Vagina (tissue), 2 donors: Measurements from ENCODE around the gene FBXW4. TPM values are rescaled to one million over a fixed set of nuclear protein-coding genes. Genes with fewer than 3 reads are reported as not detected.

Experiments
- DNase-seq, 2 donors: peaks; one replicate each; pipeline ENCODE4 v3.0.0-alpha.2; 2017; ENCODE audit errors: extremely low spot score in 2 of 2
- H3K27ac ChIP-seq: fragments of 200-600 bp; sonication (generic); one replicate; pipeline ENCODE4 v1.5.1; 2019
- H3K27me3 ChIP-seq: fragments of 200-600 bp; sonication (generic); one replicate; pipeline ENCODE4 v1.5.1; 2019
- H3K36me3 ChIP-seq, 2 donors: fragments of 200-600 bp; sonication (generic); one replicate each; pipeline ENCODE4 v1.5.1; 2017 to 2019
- H3K4me1 ChIP-seq: fragments of 200-600 bp; sonication (generic); one replicate; pipeline ENCODE4 v1.5.1; 2019
- H3K4me3 ChIP-seq, 2 donors: fragments of 200-600 bp; sonication (generic); 1 replicate in 1 of 2; 2 replicates in 1 of 2; pipeline ENCODE4 v1.5.1; 2016 to 2019
- H3K9me3 ChIP-seq: fragments of 200-600 bp; sonication (generic); one replicate; pipeline ENCODE4 v1.5.1; 2019
- CTCF ChIP-seq, 3 experiments: fragments of 450-650 bp in 2 of 3; fragments of 200-600 bp in 1 of 3; sonication (generic) in 1 of 3; IDR thresholded peaks; one replicate each; pipeline ENCODE4 v1.5.1; 2017 to 2019; ENCODE audit warnings: antibody characterized with exemption in 3 of 3, mild to moderate bottlenecking in 2 of 3, moderate library complexity in 2 of 3
- POLR2A ChIP-seq, 2 donors: fragments of 450-650 bp; IDR thresholded peaks; one replicate each; pipeline ENCODE4 v1.6.1; 2017; ENCODE audit warnings: antibody characterized with exemption in 2 of 2, mild to moderate bottlenecking in 2 of 2, moderate library complexity in 2 of 2
- POLR2AphosphoS5 ChIP-seq, 2 donors: sonication (generic); formaldehyde crosslinking; IDR thresholded peaks; one replicate each; pipeline ENCODE4 v1.9.0; 2017; ENCODE audit warnings: antibody characterized with exemption in 2 of 2, mild to moderate bottlenecking in 2 of 2, low read depth in 1 of 2; ENCODE audit not compliant: insufficient read depth in 1 of 2
- intact Hi-C: fragments of 100-400 bp; cut with DNase I; formaldehyde crosslinking; loops from one replicate; pipeline ENCODE4 v1.15.1; 2023
- total RNA-seq: library from RNA; depleted of rRNA; stranded (reverse); fragments of >200 nt; gene quantifications from one replicate; pipeline ENCODE4 v1.2.3, GENCODE V29; 2016

Gene FBXW4
- total RNA-seq, 1 donor from 2014 or later = 49.6 TPM

GRCh38 chr10:101690461-101690860, 4.5 kb downstream of the FBXW4 start:
- Histone ChIP-seq H3K27ac (no peak overlapping the region), H3K36me3 (no peaks in the 10 kb centered on the region), H3K4me3 (no peak overlapping the region), H3K9me3 (no peaks in the 10 kb centered on the region), H3K4me1 (peaks cover 49% of the 10 kb centered on the region), H3K27me3 (no peaks in the 10 kb centered on the region)
- DNase-seq = no peak
- TF ChIP-seq POLR2A (IDR thresholded peaks at IDR 0.05) (no peak), POLR2AphosphoS5 (IDR thresholded peaks at IDR 0.05; ENCODE audit: insufficient read depth in 1 of 2, low read depth in 1 of 2) (no peak), CTCF (IDR thresholded peaks at IDR 0.05) (no peak)
- intact Hi-C loops = no loop called here

- TF ChIP-seq POLR2AphosphoS5 (IDR thresholded peaks at IDR 0.05; ENCODE audit: insufficient read depth in 1 of 2, low read depth in 1 of 2) (no peak), CTCF (IDR thresholded peaks at IDR 0.05) (no peak), POLR2A (IDR thresholded peaks at IDR 0.05) (no peak)
- peaks cover 39% of the 10 kb centered on the region for H3K4me1 ChIP-seq
- intact Hi-C loops = no loop called here
- no peak overlapping the region for H3K27ac ChIP-seq
- no peaks in the 10 kb centered on the region for H3K9me3 ChIP-seq
- no peaks in the 10 kb centered on the region for H3K27me3 ChIP-seq
- no peak for DNase-seq
- H3K36me3 ChIP-seq = no peaks in the 10 kb centered on the region
- H3K4me3 ChIP-seq = no peak overlapping the region
Measured at GRCh38 chr10:101687071-101687658, 7.8 kb downstream of the FBXW4 start.

- H3K36me3 ChIP-seq = no peaks in the 10 kb centered on the region
- no peak for TF ChIP-seq POLR2AphosphoS5 (IDR thresholded peaks at IDR 0.05; ENCODE audit: insufficient read depth in 1 of 2, low read depth in 1 of 2)
- TF ChIP-seq CTCF (IDR thresholded peaks at IDR 0.05) = no peak
- TF ChIP-seq POLR2A (IDR thresholded peaks at IDR 0.05) = no peak
- no peak overlapping the region for H3K4me3 ChIP-seq
- H3K4me1 ChIP-seq = peaks cover 40% of the 10 kb centered on the region
- H3K27ac ChIP-seq = no peak overlapping the region
- no peaks in the 10 kb centered on the region for H3K9me3 ChIP-seq
- intact Hi-C loops = no loop called here
- no peaks in the 10 kb centered on the region for H3K27me3 ChIP-seq
- no peak for DNase-seq
Measured at GRCh38 chr10:101686133-101686925, 8.6 kb downstream of the FBXW4 start.

- Histone ChIP-seq H3K27me3 (no peaks in the 10 kb centered on the region), H3K4me1 (peaks cover 31% of the 10 kb centered on the region), H3K27ac (no peak overlapping the region), H3K4me3 (no peak overlapping the region), H3K36me3 (no peaks in the 10 kb centered on the region), H3K9me3 (no peaks in the 10 kb centered on the region)
- TF ChIP-seq POLR2AphosphoS5 (IDR thresholded peaks at IDR 0.05; ENCODE audit: insufficient read depth in 1 of 2, low read depth in 1 of 2) (no peak), CTCF (IDR thresholded peaks at IDR 0.05) (no peak), POLR2A (IDR thresholded peaks at IDR 0.05) (no peak)
- no peak for DNase-seq
- intact Hi-C loops = no loop called here
Measured at GRCh38 chr10:101684782-101685181, 10.2 kb downstream of the FBXW4 start.

- TF ChIP-seq POLR2A (IDR thresholded peaks at IDR 0.05) (no peak), POLR2AphosphoS5 (IDR thresholded peaks at IDR 0.05; ENCODE audit: insufficient read depth in 1 of 2, low read depth in 1 of 2) (no peak), CTCF (IDR thresholded peaks at IDR 0.05) (no peak)
- Histone ChIP-seq H3K4me3 (no peak overlapping the region), H3K27me3 (no peaks in the 10 kb centered on the region), H3K9me3 (no peaks in the 10 kb centered on the region), H3K4me1 (peaks cover 25% of the 10 kb centered on the region), H3K27ac (no peak overlapping the region), H3K36me3 (no peaks in the 10 kb centered on the region)
- no peak for DNase-seq
- intact Hi-C loops = no loop called here
Measured at GRCh38 chr10:101683276-101683675, 11.7 kb downstream of the FBXW4 start.
